HepG2 (cell line): ENCODE results near the gene INO80E. TPM values are rescaled to one million over a fixed set of nuclear protein-coding genes. Genes with fewer than 3 reads are reported as not detected.

Source experiments
- ATM ChIP-seq: fragments of 450-650 bp; IDR thresholded peaks from 2 replicates; pipeline ENCODE4 v1.7.1; 2017; ENCODE audit warnings: mild to moderate bottlenecking, borderline replicate concordance
- DR1 ChIP-seq: sonication (generic); formaldehyde crosslinking; IDR thresholded peaks from 2 replicates; pipeline ENCODE4 v1.8.0; 2021; ENCODE audit warnings: mild to moderate bottlenecking, missing genetic modification reagents, inconsistent platforms
- ELK4 ChIP-seq: sonication (generic); formaldehyde crosslinking; IDR thresholded peaks from 2 replicates; pipeline ENCODE4 v1.9.0; 2021; ENCODE audit warnings: missing genetic modification reagents, borderline replicate concordance
- ETV5 ChIP-seq: IDR thresholded peaks from 2 replicates; pipeline ENCODE4 v1.6.1; 2018; ENCODE audit warnings: missing biosample characterization, missing genetic modification reagents, inconsistent platforms, borderline replicate concordance
- FOSL2 ChIP-seq: sonication (generic); formaldehyde crosslinking; IDR thresholded peaks from 2 replicates; pipeline ENCODE4 v1.4.0; 2020; ENCODE audit warnings: missing genetic modification reagents
- HMGA1 ChIP-seq: sonication (generic); formaldehyde crosslinking; conservative IDR thresholded peaks from 2 replicates; pipeline ENCODE4 v1.4.0; 2020; ENCODE audit warnings: missing genetic modification reagents
- KLF11 ChIP-seq: IDR thresholded peaks from 2 replicates; pipeline ENCODE4 v1.6.1; 2016; ENCODE audit warnings: missing compliant biosample characterization
- KLF12 ChIP-seq: sonication (generic); formaldehyde crosslinking; IDR thresholded peaks from 2 replicates; pipeline ENCODE4 v1.4.0; 2020; ENCODE audit warnings: missing genetic modification reagents, borderline replicate concordance
- MEIS1 ChIP-seq: sonication (generic); formaldehyde crosslinking; IDR thresholded peaks from 2 replicates; pipeline ENCODE4 v1.9.0; 2021; ENCODE audit warnings: mild to moderate bottlenecking, missing genetic modification reagents, moderate library complexity, borderline replicate concordance
- PAWR ChIP-seq: sonication (generic); formaldehyde crosslinking; IDR thresholded peaks from 2 replicates; pipeline ENCODE4 v1.4.0; 2020; ENCODE audit warnings: missing genetic modification reagents, mild to moderate bottlenecking, borderline replicate concordance
- PRDM10 ChIP-seq: sonication (generic); formaldehyde crosslinking; IDR thresholded peaks from 2 replicates; pipeline ENCODE4 v1.4.0; 2020; ENCODE audit warnings: low read depth, missing genetic modification reagents
- SSRP1 ChIP-seq: IDR thresholded peaks from 2 replicates; pipeline ENCODE4 v1.6.1; 2016; ENCODE audit warnings: control low read depth
- ZFX ChIP-seq: sonication (generic); formaldehyde crosslinking; IDR thresholded peaks from 2 replicates; pipeline ENCODE4 v1.4.0; 2020; ENCODE audit warnings: mild to moderate bottlenecking, low read depth, missing genetic modification reagents, moderate library complexity
- ZNF124 ChIP-seq: sonication (generic); formaldehyde crosslinking; IDR thresholded peaks from 2 replicates; pipeline ENCODE4 v1.4.0; 2020; ENCODE audit warnings: missing genetic modification reagents
- ZNF230 ChIP-seq: sonication (generic); formaldehyde crosslinking; IDR thresholded peaks from 2 replicates; pipeline ENCODE4 v1.4.0; 2020; ENCODE audit warnings: mild to moderate bottlenecking, missing genetic modification reagents
- ZNF337 ChIP-seq: sonication (generic); formaldehyde crosslinking; IDR thresholded peaks from 2 replicates; pipeline ENCODE4 v1.5.1; 2020; ENCODE audit warnings: missing genetic modification reagents, low read depth, mild to moderate bottlenecking, borderline replicate concordance
- polyA plus RNA-seq, 8 experiments: library from polyadenylated mRNA; depleted of rRNA in 3 of 8; stranded (reverse) in 7 of 8; unstranded in 1 of 8; fragments of >200 nt; fragmentation: Illumina TruSeq in 4 of 8; extraction: Trizol in 4 of 8; gene quantifications; 2 replicates each; pipeline versions ENCODE4 v1.2.1 to v1.2.3, GENCODE V29; 2011 to 2016; ENCODE audit warnings: low read depth in 4 of 8, missing spikeins in 1 of 8, mixed read lengths in 1 of 8; ENCODE audit not compliant: insufficient read depth in 1 of 8
- total RNA-seq, 5 experiments: library from RNA; depleted of rRNA; stranded (reverse); fragments of >200 nt; fragmentation: Illumina TruSeq; extraction: Trizol; gene quantifications; 2 replicates each; pipeline ENCODE4 v1.2.3, GENCODE V29; 2016; ENCODE audit warnings: low read depth in 1 of 5
- TF ChIP-seq, protein P1 (sequence below): sonication (generic); formaldehyde crosslinking; IDR thresholded peaks from 2 replicates; pipeline ENCODE4 v1.4.0; 2020; ENCODE audit warnings: missing genetic modification reagents, borderline replicate concordance
- TF ChIP-seq, protein P2 (sequence below): sonication (generic); formaldehyde crosslinking; IDR thresholded peaks from 2 replicates; pipeline ENCODE4 v1.5.0; 2020; ENCODE audit warnings: missing genetic modification reagents
- TF ChIP-seq, protein P3 (sequence below): IDR thresholded peaks from 2 replicates; pipeline ENCODE4 v1.6.1; 2016; ENCODE audit warnings: control low read depth

Gene INO80E
- total and polyA plus RNA-seq, 2 of the 13 experiments (the other 11 are each of a cell fraction or from before 2014, with no cell fraction given): 25.8 to 45.6 TPM

GRCh38 chr16:29961479-29962343 lies 34.3 kb upstream of the INO80E start, which contains the start of gene TMEM219 (continued):
- no peak for TF ChIP-seq ELK4 (CRISPR knock-in tag)
- TF ChIP-seq, protein P1, sequence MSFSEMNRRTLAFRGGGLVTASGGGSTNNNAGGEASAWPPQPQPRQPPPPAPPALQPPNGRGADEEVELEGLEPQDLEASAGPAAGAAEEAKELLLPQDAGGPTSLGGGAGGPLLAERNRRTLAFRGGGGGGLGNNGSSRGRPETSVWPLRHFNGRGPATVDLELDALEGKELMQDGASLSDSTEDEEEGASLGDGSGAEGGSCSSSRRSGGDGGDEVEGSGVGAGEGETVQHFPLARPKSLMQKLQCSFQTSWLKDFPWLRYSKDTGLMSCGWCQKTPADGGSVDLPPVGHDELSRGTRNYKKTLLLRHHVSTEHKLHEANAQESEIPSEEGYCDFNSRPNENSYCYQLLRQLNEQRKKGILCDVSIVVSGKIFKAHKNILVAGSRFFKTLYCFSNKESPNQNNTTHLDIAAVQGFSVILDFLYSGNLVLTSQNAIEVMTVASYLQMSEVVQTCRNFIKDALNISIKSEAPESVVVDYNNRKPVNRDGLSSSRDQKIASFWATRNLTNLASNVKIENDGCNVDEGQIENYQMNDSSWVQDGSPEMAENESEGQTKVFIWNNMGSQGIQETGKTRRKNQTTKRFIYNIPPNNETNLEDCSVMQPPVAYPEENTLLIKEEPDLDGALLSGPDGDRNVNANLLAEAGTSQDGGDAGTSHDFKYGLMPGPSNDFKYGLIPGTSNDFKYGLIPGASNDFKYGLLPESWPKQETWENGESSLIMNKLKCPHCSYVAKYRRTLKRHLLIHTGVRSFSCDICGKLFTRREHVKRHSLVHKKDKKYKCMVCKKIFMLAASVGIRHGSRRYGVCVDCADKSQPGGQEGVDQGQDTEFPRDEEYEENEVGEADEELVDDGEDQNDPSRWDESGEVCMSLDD: no peak
- TF ChIP-seq MEIS1 (CRISPR knock-in tag): no peak
- TF ChIP-seq KLF12 (CRISPR knock-in tag): peak; percentile 31; the same call in 1 of the 2 replicates
- TF ChIP-seq KLF11: peak; percentile 10; the same call in 1 of the 2 replicates
- no peak for TF ChIP-seq DR1
- 0 out of 2 replicates have a peak, but pooled peaks have one; percentile 37 for TF ChIP-seq PAWR (CRISPR knock-in tag)
- TF ChIP-seq ZNF337: no peak
- 0 out of 2 replicates have a peak, but pooled peaks have one; percentile 45 for TF ChIP-seq ZNF124 (CRISPR knock-in tag)
- no peak; the same call in none of the 2 replicates for TF ChIP-seq ZFX (CRISPR knock-in tag)
- TF ChIP-seq PRDM10: peak; percentile 98
- TF ChIP-seq HMGA1 (CRISPR knock-in tag): no peak
- TF ChIP-seq ATM: no peak
- TF ChIP-seq FOSL2 (CRISPR knock-in tag): no peak
- TF ChIP-seq SSRP1 (CRISPR knock-in tag): no peak
- TF ChIP-seq, protein P2, sequence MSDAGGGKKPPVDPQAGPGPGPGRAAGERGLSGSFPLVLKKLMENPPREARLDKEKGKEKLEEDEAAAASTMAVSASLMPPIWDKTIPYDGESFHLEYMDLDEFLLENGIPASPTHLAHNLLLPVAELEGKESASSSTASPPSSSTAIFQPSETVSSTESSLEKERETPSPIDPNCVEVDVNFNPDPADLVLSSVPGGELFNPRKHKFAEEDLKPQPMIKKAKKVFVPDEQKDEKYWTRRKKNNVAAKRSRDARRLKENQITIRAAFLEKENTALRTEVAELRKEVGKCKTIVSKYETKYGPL (CRISPR knock-in tag): no peak
- TF ChIP-seq, protein P3, sequence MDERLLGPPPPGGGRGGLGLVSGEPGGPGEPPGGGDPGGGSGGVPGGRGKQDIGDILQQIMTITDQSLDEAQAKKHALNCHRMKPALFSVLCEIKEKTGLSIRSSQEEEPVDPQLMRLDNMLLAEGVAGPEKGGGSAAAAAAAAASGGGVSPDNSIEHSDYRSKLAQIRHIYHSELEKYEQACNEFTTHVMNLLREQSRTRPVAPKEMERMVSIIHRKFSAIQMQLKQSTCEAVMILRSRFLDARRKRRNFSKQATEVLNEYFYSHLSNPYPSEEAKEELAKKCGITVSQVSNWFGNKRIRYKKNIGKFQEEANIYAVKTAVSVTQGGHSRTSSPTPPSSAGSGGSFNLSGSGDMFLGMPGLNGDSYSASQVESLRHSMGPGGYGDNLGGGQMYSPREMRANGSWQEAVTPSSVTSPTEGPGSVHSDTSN (CRISPR knock-in tag): no peak
- peak; percentile 55 for TF ChIP-seq ETV5 (CRISPR knock-in tag)
- peak; percentile 51; the same call in 1 of the 2 replicates for TF ChIP-seq ZNF230 (CRISPR knock-in tag)
